Ovary (tissue), 3 donors: ENCODE data around the gene LCN1.

Experiments
- EP300 ChIP-seq: sonication (generic); formaldehyde crosslinking; IDR thresholded peaks from one replicate; pipeline ENCODE4 v1.6.1; 2017; ENCODE audit warnings: antibody characterized with exemption
- POLR2A ChIP-seq: fragments of 450-650 bp; IDR thresholded peaks from one replicate; pipeline ENCODE4 v1.6.1; 2017; ENCODE audit warnings: antibody characterized with exemption, mild to moderate bottlenecking, moderate library complexity
- TF ChIP-seq, protein P1 (sequence below), 3 donors: fragments of 450-650 bp in 2 of 3; fragments of 200-600 bp in 1 of 3; IDR thresholded peaks; one replicate each; pipeline versions ENCODE4 v1.5.1 to v1.8.0; 2016 to 2022; ENCODE audit warnings: antibody characterized with exemption in 3 of 3, mild to moderate bottlenecking in 1 of 3
- donor health status: DM: no; HTN: no; CAD: no.

DNA sequence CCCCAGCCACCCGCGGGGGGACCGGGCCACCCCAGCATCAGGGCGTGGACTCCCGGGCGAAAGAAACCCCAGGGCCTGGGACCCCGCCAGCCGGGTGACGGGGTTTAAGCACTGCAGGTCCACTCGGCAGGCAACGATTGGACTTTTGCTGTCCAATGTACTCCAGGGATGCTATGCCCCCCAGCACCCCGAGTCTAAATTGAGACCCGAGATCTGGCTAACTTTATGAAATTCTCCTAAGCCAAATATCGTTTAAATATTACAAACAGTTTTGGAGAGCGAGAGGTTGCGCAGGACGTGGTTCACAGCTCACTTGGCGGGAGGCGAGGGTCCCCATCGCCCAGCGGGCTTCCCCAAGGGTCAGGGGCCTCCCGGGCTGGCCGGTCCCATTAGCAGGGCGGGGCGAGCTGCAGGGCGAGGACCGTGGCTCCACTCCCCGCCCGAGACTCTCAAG is 21.1 kb upstream of the LCN1 start:
- TF ChIP-seq POLR2A (no peak), EP300 (no peak)
- TF ChIP-seq, protein P1, sequence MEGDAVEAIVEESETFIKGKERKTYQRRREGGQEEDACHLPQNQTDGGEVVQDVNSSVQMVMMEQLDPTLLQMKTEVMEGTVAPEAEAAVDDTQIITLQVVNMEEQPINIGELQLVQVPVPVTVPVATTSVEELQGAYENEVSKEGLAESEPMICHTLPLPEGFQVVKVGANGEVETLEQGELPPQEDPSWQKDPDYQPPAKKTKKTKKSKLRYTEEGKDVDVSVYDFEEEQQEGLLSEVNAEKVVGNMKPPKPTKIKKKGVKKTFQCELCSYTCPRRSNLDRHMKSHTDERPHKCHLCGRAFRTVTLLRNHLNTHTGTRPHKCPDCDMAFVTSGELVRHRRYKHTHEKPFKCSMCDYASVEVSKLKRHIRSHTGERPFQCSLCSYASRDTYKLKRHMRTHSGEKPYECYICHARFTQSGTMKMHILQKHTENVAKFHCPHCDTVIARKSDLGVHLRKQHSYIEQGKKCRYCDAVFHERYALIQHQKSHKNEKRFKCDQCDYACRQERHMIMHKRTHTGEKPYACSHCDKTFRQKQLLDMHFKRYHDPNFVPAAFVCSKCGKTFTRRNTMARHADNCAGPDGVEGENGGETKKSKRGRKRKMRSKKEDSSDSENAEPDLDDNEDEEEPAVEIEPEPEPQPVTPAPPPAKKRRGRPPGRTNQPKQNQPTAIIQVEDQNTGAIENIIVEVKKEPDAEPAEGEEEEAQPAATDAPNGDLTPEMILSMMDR (IDR thresholded peaks at IDR 0.05), result no peak
